ENCODE measurements around the gene SAMD15. TPM values are rescaled to one million over a fixed set of nuclear protein-coding genes. Genes with fewer than 3 reads are reported as not detected.
A peak's percentile ranks its signal among the peaks of the same experiment; 100 is the strongest.

The SAMD15 gene
- total RNA-seq, 1 donor from 2014 or later: 2.1 TPM

GRCh38 chr14:77372304-77372841 lies 4.8 kb upstream of the SAMD15 start:
- no peaks in the 10 kb centered on the region for H3K27me3 ChIP-seq (ENCODE audit: insufficient read depth, low read length)
- Mint-ChIP-seq H3K27me3 (ENCODE audit: low read depth, unreplicated experiment) (no peaks in the 10 kb centered on the region), H3K9me3 (ENCODE audit: unreplicated experiment) (no peaks in the 10 kb centered on the region), H3K4me3 (ENCODE audit: unreplicated experiment) (no peak overlapping the region), H3K4me1 (ENCODE audit: low read depth, unreplicated experiment) (peaks cover 7% of the 10 kb centered on the region), H3K27ac (ENCODE audit: unreplicated experiment) (no peak overlapping the region), H3K36me3 (ENCODE audit: low read depth, unreplicated experiment) (no peaks in the 10 kb centered on the region)
- H3K36me3 ChIP-seq (ENCODE audit: insufficient read depth, low read length): no peaks in the 10 kb centered on the region
- no peaks in the 10 kb centered on the region for H3K9me3 ChIP-seq (ENCODE audit: insufficient read depth, low read depth, low read length)
- DNase-seq (ENCODE audit: low read depth) (peak; percentile 82), FAIRE-seq (no peak)
- H2AFZ ChIP-seq (ENCODE audit: low read depth, low read length): no peak overlapping the region
- no peak overlapping the region for H3K27ac ChIP-seq (ENCODE audit: low read depth, low read length)
- H3K79me2 ChIP-seq (ENCODE audit: insufficient read depth, low read length): peaks cover 12% of the 10 kb centered on the region
- no peak overlapping the region for H3K4me3 ChIP-seq (ENCODE audit: insufficient read depth, low read depth, low read length)
- H3K4me2 ChIP-seq (ENCODE audit: low read length): peak overlapping the region; percentile 43
- TF ChIP-seq EZH2 (IDR thresholded peaks at IDR 0.05; ENCODE audit: insufficient read depth, low read length) (no peak), CTCF (IDR thresholded peaks at IDR 0.05; ENCODE audit: insufficient read depth, low read depth, low read length) (no peak)
- H4K20me1 ChIP-seq (ENCODE audit: insufficient read depth, low read length): peaks cover 16% of the 10 kb centered on the region
- no peak overlapping the region for H3K9ac ChIP-seq (ENCODE audit: low read length)
- H3K4me1 ChIP-seq (ENCODE audit: insufficient read depth, low read length): peaks cover 7% of the 10 kb centered on the region

GRCh38 chr14:77375164-77375950 lies 1.8 kb upstream of the SAMD15 start:
- Histone ChIP-seq H3K4me3 (ENCODE audit: insufficient read depth, low read depth, low read length) (no peak overlapping the region), H3K79me2 (ENCODE audit: insufficient read depth, low read length) (peaks cover 12% of the 10 kb centered on the region), H3K9ac (ENCODE audit: low read length) (no peak overlapping the region), H3K27ac (ENCODE audit: low read depth, low read length) (no peak overlapping the region), H4K20me1 (ENCODE audit: insufficient read depth, low read length) (peaks cover 16% of the 10 kb centered on the region), H3K36me3 (ENCODE audit: insufficient read depth, low read length) (no peaks in the 10 kb centered on the region), H3K27me3 (ENCODE audit: insufficient read depth, low read length) (no peaks in the 10 kb centered on the region), H3K4me2 (ENCODE audit: low read length) (peak overlapping the region; percentile 94), H2AFZ (ENCODE audit: low read depth, low read length) (no peak overlapping the region), H3K4me1 (ENCODE audit: insufficient read depth, low read length) (peaks cover 11% of the 10 kb centered on the region), H3K9me3 (ENCODE audit: insufficient read depth, low read depth, low read length) (no peaks in the 10 kb centered on the region)
- Mint-ChIP-seq H3K4me1 (ENCODE audit: low read depth, unreplicated experiment) (peaks cover 7% of the 10 kb centered on the region), H3K27ac (ENCODE audit: unreplicated experiment) (no peak overlapping the region), H3K4me3 (ENCODE audit: unreplicated experiment) (peak overlapping the region; percentile 84), H3K36me3 (ENCODE audit: low read depth, unreplicated experiment) (no peaks in the 10 kb centered on the region), H3K9me3 (ENCODE audit: unreplicated experiment) (no peaks in the 10 kb centered on the region), H3K27me3 (ENCODE audit: low read depth, unreplicated experiment) (no peaks in the 10 kb centered on the region)
- no peak for TF ChIP-seq CTCF (IDR thresholded peaks at IDR 0.05; ENCODE audit: insufficient read depth, low read depth, low read length)
- TF ChIP-seq EZH2 (IDR thresholded peaks at IDR 0.05; ENCODE audit: insufficient read depth, low read length): no peak
- DNase-seq (ENCODE audit: low read depth) (no peak), FAIRE-seq (no peak)

Data from astrocyte (in vitro differentiated cells and primary cell).